Measurements from ENCODE around the gene MRPL4. TPM values are rescaled to one million over a fixed set of nuclear protein-coding genes. Genes with fewer than 3 reads are reported as not detected.

The MRPL4 gene
- total and polyA plus RNA-seq, 2 experiments from 2014 or later, result 92.0 to 171 TPM

- Histone ChIP-seq H2AFZ (peak overlapping the region; percentile 98), H3K4me3 (peak overlapping the region; percentile 71), H3K4me1 (ENCODE audit: insufficient read depth) (peaks cover 24% of the 10 kb centered on the region), H4K20me1 (replicated peaks; ENCODE audit: insufficient read depth) (no peaks in the 10 kb centered on the region; the same call in 1 of the 2 replicates), H3F3A (replicated peaks; ENCODE audit: low read depth) (peaks cover 19% of the 10 kb centered on the region; the same call in 1 of the 2 replicates), H3K79me2 (replicated peaks; ENCODE audit: insufficient read depth) (no peaks in the 10 kb centered on the region), H3K4me2 (peak overlapping the region; percentile 94), H3K27ac (ENCODE audit: low read depth) (no peak overlapping the region), H3K27me3 (ENCODE audit: insufficient read depth) (peaks cover 95% of the 10 kb centered on the region), H3K9me2 (ENCODE audit: insufficient read depth) (no peaks in the 10 kb centered on the region), H3K36me3 (ENCODE audit: insufficient read depth) (no peaks in the 10 kb centered on the region)
- ATAC-seq (peak; percentile 0; the same call in 2 of the 3 replicates), DNase-seq (ENCODE audit: low spot score) (peak; percentile 78)
- TF ChIP-seq EZH2 (IDR thresholded peaks at IDR 0.05; ENCODE audit: low read depth, unreplicated experiment) (peak; percentile 26), REST (IDR thresholded peaks at IDR 0.05; ENCODE audit: unreplicated experiment) (no peak)
- Mint-ChIP-seq H3K27ac (no peak overlapping the region), H3K4me3 (peak overlapping the region; percentile 77), H3K36me3 (ENCODE audit: low read depth) (no peaks in the 10 kb centered on the region), H3K4me1 (peaks cover 33% of the 10 kb centered on the region), H3K9me3 (peaks cover 3% of the 10 kb centered on the region; the same call in 1 of the 3 replicates), H3K27me3 (ENCODE audit: insufficient read depth, low read depth, poor library complexity) (peaks cover 92% of the 10 kb centered on the region)
Measured at GRCh38 chr19:10290357-10290875, 38.4 kb downstream of the MRPL4 start.

GRCh38 chr19:10290876-10291553 is 39.0 kb downstream of the MRPL4 start:
- Mint-ChIP-seq H3K4me3 (peak overlapping the region; percentile 77), H3K27me3 (ENCODE audit: insufficient read depth, low read depth, poor library complexity) (peaks cover 98% of the 10 kb centered on the region), H3K27ac (no peak overlapping the region), H3K36me3 (ENCODE audit: low read depth) (no peaks in the 10 kb centered on the region), H3K4me1 (peaks cover 38% of the 10 kb centered on the region), H3K9me3 (peaks cover 3% of the 10 kb centered on the region; the same call in 1 of the 3 replicates)
- peaks cover 24% of the 10 kb centered on the region; the same call in 1 of the 2 replicates for H3F3A ChIP-seq (replicated peaks; ENCODE audit: low read depth)
- no peaks in the 10 kb centered on the region; the same call in 1 of the 2 replicates for H4K20me1 ChIP-seq (replicated peaks; ENCODE audit: insufficient read depth)
- DNase-seq (ENCODE audit: low spot score), result peak; percentile 76
- peak overlapping the region; percentile 71 for H3K4me3 ChIP-seq
- no peaks in the 10 kb centered on the region for H3K79me2 ChIP-seq (replicated peaks; ENCODE audit: insufficient read depth)
- H3K4me1 ChIP-seq (ENCODE audit: insufficient read depth), result peaks cover 24% of the 10 kb centered on the region
- peaks cover 100% of the 10 kb centered on the region for H3K27me3 ChIP-seq (ENCODE audit: insufficient read depth)
- H3K36me3 ChIP-seq (ENCODE audit: insufficient read depth), result no peaks in the 10 kb centered on the region
- ATAC-seq, result peak; percentile 3
- H2AFZ ChIP-seq, result peak overlapping the region; percentile 98
- H3K9me2 ChIP-seq (ENCODE audit: insufficient read depth), result no peaks in the 10 kb centered on the region
- peak overlapping the region; percentile 94 for H3K4me2 ChIP-seq
- H3K27ac ChIP-seq (ENCODE audit: low read depth), result no peak overlapping the region
- TF ChIP-seq ZNF114 (CRISPR knock-in tag; IDR thresholded peaks at IDR 0.05), result no peak
- TF ChIP-seq EZH2 (IDR thresholded peaks at IDR 0.05; ENCODE audit: low read depth, unreplicated experiment), result peak; percentile 63
- no peak for TF ChIP-seq NANOG (IDR thresholded peaks at IDR 0.05; ENCODE audit: borderline replicate concordance)
- no peak for TF ChIP-seq ZNF462 (CRISPR knock-in tag; IDR thresholded peaks at IDR 0.05)
